H1 (cell line): ENCODE results near the gene LSM2. TPM values are rescaled to one million over a fixed set of nuclear protein-coding genes. Genes with fewer than 3 reads are reported as not detected.

Source experiments
- CTCF ChIA-PET: fragments of 300-600 bp; sonication (Branson Sonifier 250); formaldehyde crosslinking; loops from one replicate; lab custom pipeline; 2021; ENCODE audit not compliant: partially characterized antibody; lab: Charles Lee
- POLR2A ChIA-PET: fragments of 300-600 bp; sonication (Branson Sonifier 250); formaldehyde crosslinking; loops from one replicate; lab custom pipeline; 2021; ENCODE audit warnings: inconsistent platforms; ENCODE audit not compliant: partially characterized antibody; lab: Charles Lee
- DNase-seq, 2 experiments: peaks; one replicate each; pipeline versions ENCODE4 v3.0.0 to v3.0.0-alpha.2; 2010 to 2022; ENCODE audit warnings: low spot score in 2 of 2, low read depth in 1 of 2, mixed read lengths in 1 of 2
- FAIRE-seq: peaks from 2 replicates; lab custom pipeline; 2011; peaks lifted over from hg19 to GRCh38; lab: Jason Lieb, UNC
- H2AFZ ChIP-seq: 2 replicates; pipeline ENCODE4 v1.8.1; 2012; ENCODE audit warnings: low read length, inconsistent platforms
- H2AK5ac ChIP-seq: 2 replicates; pipeline ENCODE4 v1.6.1; 2013; ENCODE audit warnings: low read depth, low read length
- H2BK120ac ChIP-seq: replicated peaks from 2 replicates; pipeline ENCODE3; 2013; ENCODE audit warnings: low read depth, low read length, inconsistent platforms
- H2BK12ac ChIP-seq: 2 replicates; pipeline ENCODE4 v1.6.1; 2013; ENCODE audit warnings: low read depth, low read length
- H2BK15ac ChIP-seq: 2 replicates; pipeline ENCODE4 v1.6.1; 2013; ENCODE audit warnings: low read length
- H2BK20ac ChIP-seq: 2 replicates; pipeline ENCODE4 v1.6.1; 2013; ENCODE audit warnings: low read length
- H2BK5ac ChIP-seq: 2 replicates; pipeline ENCODE4 v1.6.1; 2013; ENCODE audit warnings: low read depth, low read length
- H3K14ac ChIP-seq: 2 replicates; pipeline ENCODE4 v1.6.1; 2013; ENCODE audit warnings: inconsistent platforms; ENCODE audit not compliant: insufficient read length
- H3K18ac ChIP-seq: 2 replicates; pipeline ENCODE4 v1.6.1; 2013; ENCODE audit warnings: low read length; ENCODE audit errors: extremely low read depth
- H3K23ac ChIP-seq: 2 replicates; pipeline ENCODE4 v1.6.1; 2013; ENCODE audit warnings: inconsistent platforms; ENCODE audit not compliant: insufficient read length
- H3K23me2 ChIP-seq: 2 replicates; pipeline ENCODE4 v1.6.1; 2013; ENCODE audit warnings: low read depth, low read length
- H3K27ac ChIP-seq: 2 replicates; pipeline ENCODE4 v1.6.1; 2011; ENCODE audit warnings: low read depth, low read length, inconsistent platforms
- H3K27me3 ChIP-seq, 4 experiments: replicated peaks in 1 of 4; 1 replicate in 1 of 4; 2 replicates in 3 of 4; pipeline versions ENCODE4 v1.6.1 to v1.8.1; 2011 to 2013; ENCODE audit warnings: low read length in 3 of 4, mild to moderate bottlenecking in 3 of 4, inconsistent platforms in 2 of 4, mixed read lengths in 2 of 4, moderate library complexity in 1 of 4; ENCODE audit not compliant: control insufficient read depth in 3 of 4, insufficient read depth in 3 of 4; ENCODE audit errors: extremely low read depth in 1 of 4
- H3K36me3 ChIP-seq, 4 experiments: 2 replicates each; pipeline versions ENCODE4 v1.6.1 to v1.8.1; 2011 to 2013; ENCODE audit warnings: mild to moderate bottlenecking in 4 of 4, low read length in 3 of 4, moderate library complexity in 2 of 4, control low read depth in 1 of 4, inconsistent platforms in 1 of 4; ENCODE audit not compliant: insufficient read depth in 4 of 4, control insufficient read depth in 2 of 4
- H3K4ac ChIP-seq: replicated peaks from 2 replicates; pipeline ENCODE3; 2013; ENCODE audit warnings: low read length, low read depth, mixed read lengths, inconsistent platforms; ENCODE audit not compliant: insufficient read length
- H3K4me1 ChIP-seq, 4 experiments: replicated peaks in 1 of 4; 1 replicate in 1 of 4; 2 replicates in 3 of 4; pipeline versions ENCODE4 v1.6.1 to v1.8.1; 2011 to 2013; ENCODE audit warnings: low read length in 3 of 4, inconsistent platforms in 2 of 4, mixed read lengths in 1 of 4; ENCODE audit not compliant: insufficient read depth in 4 of 4, control insufficient read depth in 3 of 4
- H3K4me2 ChIP-seq, 2 experiments: 2 replicates each; pipeline versions ENCODE4 v1.6.1 to v1.8.1; 2011 to 2013; ENCODE audit warnings: low read depth in 2 of 2, low read length in 2 of 2, control low read depth in 1 of 2, inconsistent platforms in 1 of 2, mild to moderate bottlenecking in 1 of 2; ENCODE audit not compliant: insufficient read depth in 1 of 2
- H3K4me3 ChIP-seq, 4 experiments: fragments of 200-600, 300-600 bp in 1 of 4; sonication (generic), shearing (Covaris generic), sonication (Bioruptor Twin) in 1 of 4; 2 replicates each; pipeline versions ENCODE4 v1.5.1 to v1.8.1; 2011 to 2016; ENCODE audit warnings: low read length in 4 of 4, low read depth in 3 of 4, control low read depth in 2 of 4, inconsistent platforms in 2 of 4, mild to moderate bottlenecking in 2 of 4, mixed read lengths in 1 of 4, moderate library complexity in 1 of 4; ENCODE audit not compliant: insufficient read depth in 2 of 4; ENCODE audit errors: extremely low read depth in 1 of 4
- H3K56ac ChIP-seq: replicated peaks from 2 replicates; pipeline ENCODE3; 2013; ENCODE audit warnings: low read depth, mild to moderate bottlenecking, mixed read lengths, low read length, inconsistent platforms; ENCODE audit not compliant: insufficient read length
- H3K79me1 ChIP-seq: 2 replicates; pipeline ENCODE4 v1.6.1; 2013; ENCODE audit warnings: low read depth, low read length, control low read depth
- H3K79me2 ChIP-seq, 2 experiments: 2 replicates each; pipeline versions ENCODE4 v1.6.1 to v1.8.1; 2012 to 2013; ENCODE audit warnings: low read length in 2 of 2, mild to moderate bottlenecking in 2 of 2, inconsistent platforms in 1 of 2; ENCODE audit not compliant: insufficient read depth in 2 of 2, control insufficient read depth in 1 of 2
- H3K9ac ChIP-seq, 4 experiments: replicated peaks in 1 of 4; 1 replicate in 1 of 4; 2 replicates in 3 of 4; pipeline versions ENCODE4 v1.6.1 to v1.8.1; 2011 to 2013; ENCODE audit warnings: low read depth in 3 of 4, low read length in 3 of 4, control low read depth in 2 of 4, mild to moderate bottlenecking in 2 of 4, moderate library complexity in 2 of 4, inconsistent platforms in 1 of 4; ENCODE audit errors: extremely low read depth in 1 of 4
- H3K9me3 ChIP-seq, 2 experiments: 2 replicates each; pipeline versions ENCODE4 v1.6.1 to v1.8.1; 2012 to 2013; ENCODE audit warnings: mild to moderate bottlenecking in 2 of 2, moderate library complexity in 2 of 2, control low read depth in 1 of 2, inconsistent platforms in 1 of 2, low read depth in 1 of 2, low read length in 1 of 2, mixed read lengths in 1 of 2; ENCODE audit not compliant: insufficient read depth in 2 of 2
- H4K20me1 ChIP-seq, 2 experiments: replicated peaks in 1 of 2; 2 replicates each; pipeline versions ENCODE3 to v1.8.1; 2011 to 2013; ENCODE audit warnings: inconsistent platforms in 2 of 2, low read length in 2 of 2, mild to moderate bottlenecking in 1 of 2; ENCODE audit not compliant: insufficient read depth in 2 of 2, control insufficient read depth in 1 of 2
- H4K5ac ChIP-seq: 2 replicates; pipeline ENCODE4 v1.6.1; 2013; ENCODE audit warnings: low read length, low read depth, mixed read lengths, inconsistent platforms; ENCODE audit not compliant: insufficient read length
- H4K8ac ChIP-seq: 2 replicates; pipeline ENCODE4 v1.8.0; 2013; ENCODE audit warnings: mild to moderate bottlenecking, moderate library complexity, low read length, inconsistent platforms; ENCODE audit not compliant: insufficient read depth; ENCODE audit errors: extremely low read depth
- H4K91ac ChIP-seq: replicated peaks from 2 replicates; pipeline ENCODE3; 2013; ENCODE audit warnings: low read length, mixed read lengths, inconsistent platforms; ENCODE audit not compliant: insufficient read length
- CHD1 ChIP-seq: IDR thresholded peaks from 2 replicates; pipeline ENCODE4 v1.6.1; 2012; ENCODE audit warnings: low read depth, low read length, improper control_type of control experiment
- EP300 ChIP-seq, 2 experiments: IDR thresholded peaks; 1 replicate in 1 of 2; 2 replicates in 1 of 2; pipeline ENCODE4 v1.6.1; 2011 to 2012; ENCODE audit warnings: low read depth in 2 of 2, low read length in 2 of 2, mild to moderate bottlenecking in 2 of 2, borderline replicate concordance in 1 of 2, inconsistent platforms in 1 of 2, moderate library complexity in 1 of 2
- KDM1A ChIP-seq: fragments of 200-600, 300-600 bp; sonication (generic); IDR thresholded peaks from 2 replicates; pipeline ENCODE4 v1.7.1; 2016; ENCODE audit warnings: mild to moderate bottlenecking, low read length, borderline replicate concordance
- SP1 ChIP-seq: IDR thresholded peaks from 2 replicates; pipeline ENCODE4 v1.6.1; 2011; ENCODE audit warnings: low read depth, low read length
- SRF ChIP-seq: IDR thresholded peaks from 2 replicates; pipeline ENCODE4 v1.6.1; 2011; ENCODE audit warnings: mild to moderate bottlenecking, low read depth, low read length, moderate library complexity
- TBP ChIP-seq: IDR thresholded peaks from 2 replicates; pipeline ENCODE4 v1.6.1; 2011; ENCODE audit warnings: low read depth, low read length, improper control_type of control experiment
- WGBS, 2 experiments: shearing (Covaris generic) in 1 of 2; methylation state at CpG; one replicate each; pipeline versions ENCODE4 v1.1.6 to v1.1.7; 2013 to 2015; ENCODE audit warnings: low lambda C conversion rate in 2 of 2, mixed read lengths in 2 of 2, inconsistent platforms in 1 of 2, low coverage in 1 of 2, missing lambda C conversion rate in 1 of 2; ENCODE audit not compliant: insufficient replicate concordance in 2 of 2, insufficient coverage in 1 of 2, insufficient read length in 1 of 2; ENCODE audit errors: extremely low coverage in 1 of 2, missing lambda C conversion rate in 1 of 2; 5-methylcytosine and 5-hydroxymethylcytosine counted together
- polyA plus RNA-seq, 7 experiments: library from polyadenylated mRNA; depleted of rRNA in 3 of 7; stranded (reverse) in 5 of 7; unstranded in 2 of 7; fragments of >200 nt in 5 of 7; fragments of 200-250 nt in 2 of 7; gene quantifications; 1 replicate in 5 of 7; 2 replicates in 1 of 7; 4 replicates in 1 of 7; pipeline versions ENCODE4 v1.2.1 to v1.2.3, GENCODE V29; 2011 to 2013; ENCODE audit warnings: missing spikeins in 2 of 7, mixed read lengths in 2 of 7
- total RNA-seq: library from RNA; stranded (reverse); fragmentation: NEBNext Ultra II Directional; extraction: Animal tissue kit (Norgen Biotek cat#: 25700); gene quantifications from 2 replicates; pipeline ENCODE4 v1.2.1, GENCODE V29; 2021

LSM2 gene
- total and polyA plus RNA-seq, 2 of the 8 experiments (the other 6 are each of a cell fraction or from before 2014, with no cell fraction given), result 127 to 168 TPM

- TF ChIP-seq EP300 (IDR thresholded peaks at IDR 0.05; ENCODE audit: borderline replicate concordance in 1 of 2, low read depth in 2 of 2, low read length in 2 of 2) (no peak), TBP (no peak), CHD1 (no peak), SRF (no peak), SP1 (no peak), KDM1A (no peak)
- TF ChIP-seq, all 59 proteins: peak for 0
- H3K4me2 ChIP-seq, result peak overlapping the region; percentile 14 to 99; a peak in 2 of 4 replicates
- no peak overlapping the region for H2BK5ac ChIP-seq
- H2BK12ac ChIP-seq, result no peak overlapping the region
- FAIRE-seq, result no peak
- no peak overlapping the region for H2AFZ ChIP-seq
- H3K23me2 ChIP-seq, result peaks cover 15% of the 10 kb centered on the region
- POLR2A ChIA-PET, result interaction anchor here (0.6 to 11.4 kb wide), 33 partner anchors 8 to 265 kb away, joined by 3 to 189 read pairs (median 4); partner anchors contain the start of genes CLIC1, EHMT2, HSPA1A and HSPA1B
- peaks cover 3% of the 10 kb centered on the region; the same call in 1 of the 2 replicates for H3K79me1 ChIP-seq
- H3K4me3 ChIP-seq, result peak overlapping the region in 1 of 4 experiments; percentile 99; a peak in 2 of 8 replicates
- no peak overlapping the region for H4K91ac ChIP-seq
- DNase-seq, result no peak
- H4K8ac ChIP-seq, result no peak overlapping the region
- no peak overlapping the region for H3K27ac ChIP-seq
- H3K4ac ChIP-seq, result no peak overlapping the region
- peaks cover 18 to 23% of the 10 kb centered on the region in 2 experiments for H4K20me1 ChIP-seq
- peaks cover 2 to 9% (median 6%) of the 10 kb centered on the region in 4 experiments; a peak in 4 of 7 replicates for H3K4me1 ChIP-seq
- 90% methylated on average over 3 of the region's 3 CpGs; no CpG with 5 or more reads in 1 of the 2 experiments for WGBS, 2 experiments
- H2BK15ac ChIP-seq, result no peak overlapping the region
- peaks cover 34 to 72% (median 48%) of the 10 kb centered on the region in 4 experiments for H3K36me3 ChIP-seq
- H3K9me3 ChIP-seq, result no peaks in the 10 kb centered on the region
- peaks cover 17 to 37% of the 10 kb centered on the region in 2 experiments for H3K79me2 ChIP-seq
- H3K9ac ChIP-seq, result no peak overlapping the region
- no peak overlapping the region for H3K14ac ChIP-seq
- CTCF ChIA-PET, result interaction anchor here (0.8 to 4.5 kb wide), 12 partner anchors 12 to 128 kb away, joined by 3 to 15 read pairs (median 4); partner anchors contain the start of gene HSPA1B
- no peak overlapping the region for H2BK20ac ChIP-seq
- no peak overlapping the region for H2BK120ac ChIP-seq
- H3K23ac ChIP-seq, result no peak overlapping the region
- no peak overlapping the region for H4K5ac ChIP-seq
- H3K27me3 ChIP-seq, result no peaks in the 10 kb centered on the region
- no peak overlapping the region for H3K18ac ChIP-seq
- no peak overlapping the region for H3K56ac ChIP-seq
- no peak overlapping the region for H2AK5ac ChIP-seq
Measured at GRCh38 chr6:31838968-31839367, 32.2 kb upstream of the LSM2 start.
